ENCODE data around the gene NEK9. TPM values are rescaled to one million over a fixed set of nuclear protein-coding genes. Genes with fewer than 3 reads are reported as not detected.

The NEK9 gene
- total RNA-seq, 1 donor from 2014 or later: 74.3 TPM

DNA sequence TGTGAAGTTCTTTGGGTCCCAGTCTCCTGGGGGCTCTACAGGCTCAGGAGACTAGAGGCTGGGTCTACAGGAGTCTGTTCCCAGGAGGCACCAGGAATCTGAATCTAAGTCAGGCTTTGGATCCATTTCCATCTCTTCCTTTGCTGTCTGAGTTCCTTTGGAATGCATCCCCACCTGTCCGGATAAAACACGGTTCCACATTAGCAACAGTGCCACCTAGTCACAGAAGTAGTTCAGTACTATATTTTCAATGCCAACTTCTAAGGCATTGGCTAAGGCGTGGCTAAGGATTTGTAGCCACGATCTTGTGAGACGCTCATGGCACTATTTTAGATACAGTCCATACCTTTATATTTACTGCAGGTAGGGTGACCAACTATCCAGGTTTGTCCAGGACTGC is 42.3 kb downstream of the NEK9 start:
- no peak for TF ChIP-seq CTCF (IDR thresholded peaks at IDR 0.05; ENCODE audit: unreplicated experiment)
- Mint-ChIP-seq H3K4me1 (ENCODE audit: unreplicated experiment) (no peaks in the 10 kb centered on the region), H3K36me3 (ENCODE audit: low read depth, unreplicated experiment) (peaks cover 28% of the 10 kb centered on the region), H3K9me3 (ENCODE audit: unreplicated experiment) (no peaks in the 10 kb centered on the region), H3K27ac (ENCODE audit: unreplicated experiment) (no peak overlapping the region), H3K27me3 (ENCODE audit: unreplicated experiment) (peaks cover 3% of the 10 kb centered on the region), H3K4me3 (ENCODE audit: unreplicated experiment) (peak overlapping the region; percentile 37)
- no peak for DNase-seq (ENCODE audit: low spot score)

DNA sequence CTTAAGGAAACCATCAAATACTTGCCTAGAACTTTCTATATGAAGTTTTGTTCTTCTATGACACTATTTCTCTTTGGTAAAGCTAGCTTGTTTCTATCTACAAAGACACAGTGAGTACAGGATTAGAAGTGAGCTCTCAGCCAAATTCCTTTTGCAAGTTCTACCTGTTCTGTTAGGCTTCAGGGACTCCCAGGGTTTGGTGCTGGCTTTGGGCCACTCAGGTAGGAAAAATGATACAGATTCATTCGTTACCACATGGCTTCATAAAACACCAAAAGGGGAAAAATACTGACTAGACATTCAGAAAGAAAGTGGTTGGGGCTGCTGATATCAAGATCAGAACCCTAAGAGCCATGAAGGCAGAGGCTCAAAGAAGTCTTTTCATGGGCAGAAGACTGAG is 43.6 kb downstream of the NEK9 start:
- Mint-ChIP-seq H3K4me1 (ENCODE audit: unreplicated experiment) (no peaks in the 10 kb centered on the region), H3K4me3 (ENCODE audit: unreplicated experiment) (no peak overlapping the region), H3K36me3 (ENCODE audit: low read depth, unreplicated experiment) (peaks cover 28% of the 10 kb centered on the region), H3K9me3 (ENCODE audit: unreplicated experiment) (no peaks in the 10 kb centered on the region), H3K27me3 (ENCODE audit: unreplicated experiment) (peaks cover 3% of the 10 kb centered on the region), H3K27ac (ENCODE audit: unreplicated experiment) (no peak overlapping the region)
- no peak for DNase-seq (ENCODE audit: low spot score)
- TF ChIP-seq CTCF (IDR thresholded peaks at IDR 0.05; ENCODE audit: unreplicated experiment): no peak

- Mint-ChIP-seq H3K27me3 (ENCODE audit: unreplicated experiment) (peaks cover 3% of the 10 kb centered on the region), H3K4me3 (ENCODE audit: unreplicated experiment) (no peak overlapping the region), H3K36me3 (ENCODE audit: low read depth, unreplicated experiment) (peaks cover 22% of the 10 kb centered on the region), H3K27ac (ENCODE audit: unreplicated experiment) (no peak overlapping the region), H3K9me3 (ENCODE audit: unreplicated experiment) (no peaks in the 10 kb centered on the region), H3K4me1 (ENCODE audit: unreplicated experiment) (no peaks in the 10 kb centered on the region)
- DNase-seq (ENCODE audit: low spot score): no peak
- TF ChIP-seq CTCF (IDR thresholded peaks at IDR 0.05; ENCODE audit: unreplicated experiment): no peak
Measured at GRCh38 chr14:75081660-75082229, 45.1 kb downstream of the NEK9 start.

DNA sequence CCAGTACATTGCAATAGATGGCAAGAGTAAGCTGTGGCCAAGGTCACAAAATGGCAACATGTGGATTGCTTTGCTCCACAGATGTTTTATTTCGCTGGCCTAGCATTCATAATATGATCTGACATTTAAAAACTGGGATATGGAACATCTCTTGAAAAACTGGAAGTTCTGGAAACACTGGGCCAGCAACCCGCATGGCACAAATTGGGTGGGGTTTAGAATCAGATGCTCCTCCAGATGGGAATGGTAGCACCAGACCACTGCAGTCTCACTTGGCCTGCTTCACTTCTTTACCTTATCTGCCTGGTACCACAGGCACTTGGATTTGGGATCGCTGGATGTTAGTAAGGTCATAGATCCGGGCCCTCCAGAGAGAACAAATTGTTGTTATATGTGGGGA is 47.3 kb downstream of the NEK9 start:
- Mint-ChIP-seq H3K27me3 (ENCODE audit: unreplicated experiment) (peaks cover 3% of the 10 kb centered on the region), H3K4me3 (ENCODE audit: unreplicated experiment) (no peak overlapping the region), H3K4me1 (ENCODE audit: unreplicated experiment) (no peaks in the 10 kb centered on the region), H3K9me3 (ENCODE audit: unreplicated experiment) (no peaks in the 10 kb centered on the region), H3K36me3 (ENCODE audit: low read depth, unreplicated experiment) (peaks cover 13% of the 10 kb centered on the region), H3K27ac (ENCODE audit: unreplicated experiment) (no peak overlapping the region)
- no peak for TF ChIP-seq CTCF (IDR thresholded peaks at IDR 0.05; ENCODE audit: unreplicated experiment)
- no peak for DNase-seq (ENCODE audit: low spot score)

- Mint-ChIP-seq H3K36me3 (ENCODE audit: low read depth, unreplicated experiment) (peaks cover 4% of the 10 kb centered on the region), H3K4me3 (ENCODE audit: unreplicated experiment) (no peak overlapping the region), H3K27me3 (ENCODE audit: unreplicated experiment) (peaks cover 3% of the 10 kb centered on the region), H3K27ac (ENCODE audit: unreplicated experiment) (no peak overlapping the region), H3K9me3 (ENCODE audit: unreplicated experiment) (no peaks in the 10 kb centered on the region), H3K4me1 (ENCODE audit: unreplicated experiment) (no peaks in the 10 kb centered on the region)
- TF ChIP-seq CTCF (IDR thresholded peaks at IDR 0.05; ENCODE audit: unreplicated experiment): no peak
- DNase-seq (ENCODE audit: low spot score): no peak
Measured at GRCh38 chr14:75077794-75078193, 49.1 kb downstream of the NEK9 start.

All from endothelial cell (in vitro differentiated cells).